ENCODE measurements around the gene SNRPB.

Gene SNRPB

DNA sequence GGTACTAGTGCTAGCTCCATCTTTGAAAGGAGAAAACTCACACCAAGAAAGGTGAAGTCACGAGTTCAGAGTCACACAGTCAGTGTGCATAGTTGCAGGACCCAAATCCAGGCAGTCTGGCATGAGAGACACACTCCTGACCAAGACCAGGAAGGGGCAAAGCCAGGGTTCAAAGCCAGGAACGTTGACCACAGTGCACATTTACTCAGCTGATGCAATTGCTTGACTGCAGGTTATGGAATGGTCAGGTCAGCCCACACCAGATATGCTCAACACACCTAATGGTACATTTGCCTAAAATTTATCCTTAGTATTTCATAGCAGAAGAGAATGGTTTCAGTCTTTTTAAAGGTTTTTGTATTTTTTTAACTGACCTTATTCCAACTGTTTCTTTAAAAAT, 52.2 kb downstream of the SNRPB start:
- DNase-seq, result no peak

DNA sequence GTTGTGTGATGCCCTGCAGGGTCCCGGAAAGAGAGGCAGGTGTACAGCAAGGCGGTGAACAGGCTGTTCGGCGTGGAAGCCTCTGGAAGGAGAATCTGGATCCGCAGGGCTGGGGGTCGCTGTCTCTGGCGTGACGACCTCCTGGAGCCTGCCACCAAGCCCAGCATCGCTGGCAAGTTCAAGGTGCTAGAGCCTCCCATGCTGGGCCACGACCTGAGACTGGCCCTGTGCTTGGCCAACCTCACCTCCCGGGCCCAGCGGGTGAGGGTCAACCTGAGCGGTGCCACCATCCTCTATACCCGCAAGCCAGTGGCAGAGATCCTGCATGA, 53.4 kb downstream of the SNRPB start:
- DNase-seq, result no peak

GRCh38 chr20:2416541-2417212, 53.9 kb downstream of the SNRPB start:
- DNase-seq, result no peak

Data from SHP77 (cell line).